Keratinocyte (primary cell): ENCODE results near the gene CCR8. TPM values are rescaled to one million over a fixed set of nuclear protein-coding genes. Genes with fewer than 3 reads are reported as not detected.

Experiments
- DNase-seq: peaks from one replicate; pipeline ENCODE4 v3.0.0-alpha.2; 2011; ENCODE audit warnings: low read depth, missing footprints, low spot score
- FAIRE-seq: peaks from 2 replicates; lab custom pipeline; 2011; peaks lifted over from hg19 to GRCh38; lab: Jason Lieb, UNC
- H2AFZ ChIP-seq: 2 replicates; pipeline ENCODE4 v1.6.0; 2012; ENCODE audit warnings: low read length, control low read depth, inconsistent platforms; ENCODE audit not compliant: control insufficient read depth
- H3K27ac ChIP-seq: 2 replicates; pipeline ENCODE4 v1.5.1; 2011; ENCODE audit warnings: low read length; ENCODE audit not compliant: control insufficient read depth, insufficient read depth
- H3K27me3 ChIP-seq: 3 replicates; pipeline ENCODE4 v1.6.0; 2011; ENCODE audit warnings: low read length; ENCODE audit not compliant: control insufficient read depth, insufficient read depth; ENCODE audit errors: extremely low read depth
- H3K36me3 ChIP-seq, 2 experiments: 2 replicates in 1 of 2; 3 replicates in 1 of 2; pipeline ENCODE4 v1.5.1; 2011; ENCODE audit warnings: low read length in 2 of 2, mild to moderate bottlenecking in 1 of 2; ENCODE audit not compliant: control insufficient read depth in 2 of 2, insufficient read depth in 2 of 2; ENCODE audit errors: extremely low read depth in 1 of 2
- H3K4me1 ChIP-seq: 3 replicates; pipeline ENCODE4 v1.5.1; 2011; ENCODE audit warnings: low read length; ENCODE audit not compliant: control insufficient read depth, insufficient read depth; ENCODE audit errors: extremely low read depth
- H3K4me2 ChIP-seq: 3 replicates; pipeline ENCODE4 v1.6.0; 2011; ENCODE audit warnings: low read depth, low read length; ENCODE audit not compliant: control insufficient read depth, insufficient read depth; ENCODE audit errors: extremely low read depth
- H3K4me3 ChIP-seq, 3 experiments: fragments of 200-600 bp in 1 of 3; sonication (generic) in 1 of 3; 2 replicates in 2 of 3; 3 replicates in 1 of 3; pipeline ENCODE4 v1.5.1; 2011 to 2016; ENCODE audit warnings: low read length in 3 of 3, mild to moderate bottlenecking in 3 of 3, control low read depth in 2 of 3, inconsistent platforms in 1 of 3, low read depth in 1 of 3, mixed read lengths in 1 of 3, mixed run types in 1 of 3, moderate library complexity in 1 of 3; ENCODE audit not compliant: control insufficient read depth in 2 of 3, insufficient read depth in 2 of 3; ENCODE audit errors: extremely low read depth in 1 of 3
- H3K79me2 ChIP-seq: 2 replicates; pipeline ENCODE4 v1.6.0; 2012; ENCODE audit warnings: low read length; ENCODE audit not compliant: control insufficient read depth, insufficient read depth
- H3K9ac ChIP-seq: 3 replicates; pipeline ENCODE4 v1.6.0; 2011; ENCODE audit warnings: low read length; ENCODE audit not compliant: control insufficient read depth, insufficient read depth; ENCODE audit errors: extremely low read depth
- H3K9me1 ChIP-seq: 3 replicates; pipeline ENCODE4 v1.6.0; 2011; ENCODE audit warnings: low read length; ENCODE audit not compliant: control insufficient read depth, insufficient read depth; ENCODE audit errors: extremely low read depth
- H3K9me3 ChIP-seq: 2 replicates; pipeline ENCODE4 v1.5.1; 2012; ENCODE audit warnings: low read depth, low read length; ENCODE audit not compliant: control insufficient read depth
- H4K20me1 ChIP-seq: 3 replicates; pipeline ENCODE4 v1.6.0; 2011; ENCODE audit warnings: low read length; ENCODE audit not compliant: control insufficient read depth, insufficient read depth; ENCODE audit errors: extremely low read depth
- EZH2 ChIP-seq: IDR thresholded peaks from one replicate; pipeline ENCODE4 v1.6.1; 2012; ENCODE audit warnings: inconsistent platforms, mild to moderate bottlenecking, low read length, moderate library complexity
- dilution Hi-C: fragments of 300-500 bp; cut with MboI; formaldehyde crosslinking; loops from one replicate; pipeline ENCODE4 v1.7.0; 2020; ENCODE audit warnings: low sequenced_read_pairs; ENCODE audit not compliant: extremely low pct_ligation_motif_present
- polyA plus RNA-seq, 5 experiments: library from polyadenylated mRNA; depleted of rRNA in 3 of 5; stranded (reverse) in 3 of 5; stranded (forward) in 1 of 5; unstranded in 1 of 5; fragments of >200 nt; gene quantifications; 1 replicate in 1 of 5; 2 replicates in 3 of 5; 3 replicates in 1 of 5; pipeline versions ENCODE4 v1.2.1 to v1.2.3, GENCODE V29; 2011 to 2012; ENCODE audit warnings: missing spikeins in 2 of 5, low read depth in 1 of 5, low replicate concordance in 1 of 5
- TF ChIP-seq, protein P1 (sequence below), 3 experiments: IDR thresholded peaks in 1 of 3; conservative IDR thresholded peaks in 1 of 3; optimal IDR thresholded peaks in 1 of 3; 2 replicates in 2 of 3; 3 replicates in 1 of 3; pipeline versions ENCODE3 to v1.5.1; 2011; ENCODE audit warnings: low read length in 3 of 3, mild to moderate bottlenecking in 3 of 3, moderate library complexity in 2 of 3, control low read depth in 1 of 3, inconsistent platforms in 1 of 3; ENCODE audit not compliant: insufficient read depth in 2 of 3; ENCODE audit errors: extremely low read depth in 1 of 3

Gene CCR8
- polyA plus RNA-seq, 1 donor (not counting 4 experiments of a cell fraction or from before 2014, with no cell fraction given) = not detected

- DNase-seq = no peak
- H2AFZ ChIP-seq = no peak overlapping the region
- no peaks in the 10 kb centered on the region for H4K20me1 ChIP-seq
- no peaks in the 10 kb centered on the region for H3K79me2 ChIP-seq
- no peak overlapping the region for H3K4me2 ChIP-seq
- no peaks in the 10 kb centered on the region for H3K36me3 ChIP-seq
- no peaks in the 10 kb centered on the region for H3K27me3 ChIP-seq
- FAIRE-seq = no peak
- H3K9me1 ChIP-seq = no peaks in the 10 kb centered on the region
- H3K9ac ChIP-seq = no peak overlapping the region
- no peak overlapping the region for H3K27ac ChIP-seq
- H3K4me1 ChIP-seq = no peaks in the 10 kb centered on the region
- TF ChIP-seq, protein P1, sequence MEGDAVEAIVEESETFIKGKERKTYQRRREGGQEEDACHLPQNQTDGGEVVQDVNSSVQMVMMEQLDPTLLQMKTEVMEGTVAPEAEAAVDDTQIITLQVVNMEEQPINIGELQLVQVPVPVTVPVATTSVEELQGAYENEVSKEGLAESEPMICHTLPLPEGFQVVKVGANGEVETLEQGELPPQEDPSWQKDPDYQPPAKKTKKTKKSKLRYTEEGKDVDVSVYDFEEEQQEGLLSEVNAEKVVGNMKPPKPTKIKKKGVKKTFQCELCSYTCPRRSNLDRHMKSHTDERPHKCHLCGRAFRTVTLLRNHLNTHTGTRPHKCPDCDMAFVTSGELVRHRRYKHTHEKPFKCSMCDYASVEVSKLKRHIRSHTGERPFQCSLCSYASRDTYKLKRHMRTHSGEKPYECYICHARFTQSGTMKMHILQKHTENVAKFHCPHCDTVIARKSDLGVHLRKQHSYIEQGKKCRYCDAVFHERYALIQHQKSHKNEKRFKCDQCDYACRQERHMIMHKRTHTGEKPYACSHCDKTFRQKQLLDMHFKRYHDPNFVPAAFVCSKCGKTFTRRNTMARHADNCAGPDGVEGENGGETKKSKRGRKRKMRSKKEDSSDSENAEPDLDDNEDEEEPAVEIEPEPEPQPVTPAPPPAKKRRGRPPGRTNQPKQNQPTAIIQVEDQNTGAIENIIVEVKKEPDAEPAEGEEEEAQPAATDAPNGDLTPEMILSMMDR (optimal IDR thresholded peaks at IDR 0.05 in 1 of 3, IDR thresholded peaks at IDR 0.05 in 1 of 3, conservative IDR thresholded peaks at IDR 0.05 in 1 of 3; ENCODE audit: extremely low read depth in 1 of 3, insufficient read depth in 2 of 3, low read length in 3 of 3) = no peak
- TF ChIP-seq EZH2 = no peak
- H3K9me3 ChIP-seq = no peaks in the 10 kb centered on the region
- H3K4me3 ChIP-seq = no peak overlapping the region
- dilution Hi-C loops = no loop called here
Observed at GRCh38 chr3:39287216-39288164, 42.0 kb upstream of the CCR8 start.

DNA sequence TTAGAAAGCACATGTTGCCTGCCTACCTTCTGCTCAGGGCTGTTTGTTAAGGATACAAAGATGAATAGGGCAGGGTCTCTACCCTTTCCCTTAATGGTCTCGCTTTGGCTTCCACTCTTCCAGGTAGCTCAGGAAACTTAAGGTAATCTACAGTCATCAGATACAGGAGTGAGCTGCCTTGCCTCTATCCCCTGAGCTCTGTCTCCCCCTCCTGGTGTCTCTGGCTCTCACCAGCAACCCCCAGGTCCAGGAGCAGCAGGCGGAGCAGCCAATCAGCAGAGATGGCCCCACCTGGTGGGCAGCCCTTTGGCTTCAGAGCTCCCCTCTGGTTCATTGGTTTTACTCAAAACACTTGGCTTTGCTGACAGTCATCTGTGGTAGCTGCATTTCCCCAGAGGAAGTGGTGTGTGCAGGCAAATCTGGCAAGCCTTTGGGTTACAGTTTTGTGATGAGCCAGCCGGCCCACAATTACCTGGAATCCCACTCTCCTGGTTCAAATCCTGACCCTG lies 41.2 kb upstream of the CCR8 start:
- no peak overlapping the region for H3K27ac ChIP-seq
- H3K79me2 ChIP-seq = no peaks in the 10 kb centered on the region
- no peak overlapping the region for H2AFZ ChIP-seq
- no peaks in the 10 kb centered on the region for H3K9me3 ChIP-seq
- no peak for FAIRE-seq
- H3K4me3 ChIP-seq = no peak overlapping the region
- no peaks in the 10 kb centered on the region for H4K20me1 ChIP-seq
- H3K27me3 ChIP-seq = no peaks in the 10 kb centered on the region
- no peak overlapping the region for H3K4me2 ChIP-seq
- H3K9me1 ChIP-seq = no peaks in the 10 kb centered on the region
- H3K9ac ChIP-seq = no peak overlapping the region
- no peak for TF ChIP-seq EZH2
- TF ChIP-seq, protein P1 (optimal IDR thresholded peaks at IDR 0.05 in 1 of 3, IDR thresholded peaks at IDR 0.05 in 1 of 3, conservative IDR thresholded peaks at IDR 0.05 in 1 of 3; ENCODE audit: extremely low read depth in 1 of 3, insufficient read depth in 2 of 3, low read length in 3 of 3) = peak; percentile 93 to 99 (median 98)
- peak; percentile 59 for DNase-seq
- no peaks in the 10 kb centered on the region for H3K4me1 ChIP-seq
- dilution Hi-C loops = no loop called here
- no peaks in the 10 kb centered on the region for H3K36me3 ChIP-seq
